H54 (cell line): ENCODE measurements around the gene FA2H.

Source experiments
- DNase-seq: peaks from one replicate; pipeline ENCODE4 v3.0.0; 2011; ENCODE audit warnings: low spot score, mixed read lengths; ENCODE audit not compliant: insufficient read length
- FAIRE-seq: peaks from 3 replicates; lab custom pipeline; 2011; peaks lifted over from hg19 to GRCh38; lab: Jason Lieb, UNC
- POLR2A ChIP-seq: IDR thresholded peaks from 2 replicates; pipeline ENCODE4 v1.6.1; 2011; ENCODE audit warnings: low read depth, mild to moderate bottlenecking, low read length

The FA2H gene

DNA sequence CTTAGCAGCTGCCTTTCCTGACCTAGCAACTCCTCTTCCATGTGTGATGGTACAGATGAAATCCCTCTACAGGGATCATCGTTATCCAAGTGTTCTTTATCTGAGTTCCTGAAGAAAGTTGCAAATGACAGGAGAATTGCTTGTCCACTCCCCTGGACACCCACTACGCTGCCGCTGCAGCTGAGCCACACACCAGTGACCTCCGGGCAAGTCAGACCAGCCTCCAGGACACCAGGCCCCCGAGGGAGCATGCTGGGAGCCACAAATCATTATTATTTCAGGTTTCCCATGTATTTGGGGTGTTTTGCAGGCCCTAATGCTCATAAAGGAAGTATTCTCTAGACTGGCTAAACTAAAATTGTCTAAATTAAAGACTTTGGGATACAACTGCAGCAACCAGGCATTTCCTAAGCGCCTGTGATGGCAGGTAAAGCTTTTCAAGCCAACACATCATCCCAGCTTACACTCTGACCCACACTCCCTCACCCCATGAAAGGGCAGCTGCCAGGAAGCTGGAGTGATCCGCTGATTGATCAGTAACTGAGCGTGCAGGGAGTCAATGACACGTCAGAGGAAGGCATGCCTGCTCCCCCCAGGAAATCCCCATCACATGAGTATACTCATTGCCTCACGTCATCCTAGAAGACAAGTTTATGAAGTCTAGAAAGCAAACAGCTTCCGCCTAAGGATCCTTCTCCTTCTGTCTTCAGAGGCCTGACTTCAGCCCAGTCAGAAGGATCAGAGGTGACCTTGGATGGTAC, 14.4 kb downstream of the FA2H start:
- TF ChIP-seq POLR2A = no peak
- no peak for FAIRE-seq
- DNase-seq = no peak

- TF ChIP-seq POLR2A = no peak
- DNase-seq = no peak
- no peak for FAIRE-seq
Measured at GRCh38 chr16:74759564-74759963, 15.1 kb downstream of the FA2H start.

- TF ChIP-seq POLR2A = no peak
- FAIRE-seq = no peak
- DNase-seq = no peak
Measured at GRCh38 chr16:74758801-74759200, 15.8 kb downstream of the FA2H start.

- DNase-seq (no peak), FAIRE-seq (no peak)
- TF ChIP-seq POLR2A = no peak
Measured at GRCh38 chr16:74757349-74757748, 17.3 kb downstream of the FA2H start.

- FAIRE-seq (no peak), DNase-seq (no peak)
- no peak for TF ChIP-seq POLR2A
Measured at GRCh38 chr16:74756203-74756602, 18.4 kb downstream of the FA2H start.

GRCh38 chr16:74753180-74753579, 21.4 kb downstream of the FA2H start:
- DNase-seq = no peak
- no peak for TF ChIP-seq POLR2A
- FAIRE-seq = no peak

DNA sequence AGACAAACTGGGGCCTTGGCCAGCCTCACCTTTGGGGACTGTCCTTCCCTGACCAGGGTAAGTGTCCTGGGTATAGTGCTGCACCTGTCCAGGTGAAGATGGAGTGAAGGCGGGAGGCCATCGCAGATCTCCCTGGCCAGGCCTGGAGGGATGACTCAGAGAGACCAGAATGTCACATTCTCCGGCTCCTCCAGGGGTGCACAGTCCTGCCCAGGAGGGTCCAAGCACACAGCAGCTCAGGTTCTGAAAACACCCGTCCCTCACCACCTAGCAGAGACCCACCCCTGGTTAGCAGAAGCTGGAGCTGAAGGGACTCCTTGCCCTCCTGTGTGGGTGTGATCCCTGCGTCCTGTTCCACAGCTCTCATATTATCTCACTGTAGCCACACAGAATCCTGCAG, 21.9 kb downstream of the FA2H start:
- DNase-seq = no peak
- TF ChIP-seq POLR2A = no peak
- no peak for FAIRE-seq

- DNase-seq (no peak), FAIRE-seq (no peak)
- TF ChIP-seq POLR2A = no peak
Measured at GRCh38 chr16:74752258-74752657, 22.4 kb downstream of the FA2H start.

- FAIRE-seq = no peak
- TF ChIP-seq POLR2A = no peak
- no peak for DNase-seq
Measured at GRCh38 chr16:74751658-74752057, 23.0 kb downstream of the FA2H start.

- TF ChIP-seq POLR2A = no peak
- FAIRE-seq (no peak), DNase-seq (no peak)
Measured at GRCh38 chr16:74749291-74750055, 25.1 kb downstream of the FA2H start.

DNA sequence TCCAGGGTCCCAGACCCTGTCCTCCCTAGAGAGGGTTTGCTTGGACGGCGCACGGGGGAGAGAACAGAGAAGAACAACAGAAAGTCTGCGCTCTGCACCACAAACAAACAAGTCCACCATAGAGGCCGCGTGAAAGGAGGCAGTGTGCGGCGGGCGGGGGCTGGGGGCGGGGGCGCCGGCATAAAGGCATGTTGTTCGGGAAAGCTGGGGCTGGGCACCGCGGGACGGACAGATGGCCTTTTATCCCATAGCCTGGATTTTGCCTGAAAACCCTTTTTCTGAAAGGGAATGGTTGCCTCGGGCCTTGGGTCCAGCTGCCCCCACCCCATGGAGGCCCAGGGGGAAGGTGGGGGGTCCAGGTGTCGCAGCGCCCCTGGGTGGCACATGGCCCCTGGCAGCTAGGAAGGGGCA, 26.0 kb downstream of the FA2H start:
- FAIRE-seq (no peak), DNase-seq (no peak)
- no peak for TF ChIP-seq POLR2A

- FAIRE-seq (no peak), DNase-seq (no peak)
- no peak for TF ChIP-seq POLR2A
Measured at GRCh38 chr16:74747716-74748615, 26.7 kb downstream of the FA2H start.

GRCh38 chr16:74745926-74746325, 28.7 kb downstream of the FA2H start:
- no peak for TF ChIP-seq POLR2A
- no peak for FAIRE-seq
- no peak for DNase-seq
